GM19463 (cell line): ENCODE results near the gene CEP131.

Experiments used
- ATAC-seq: cut with Tn5 transposase; IDR thresholded peaks from one replicate; pipeline ENCODE4 v1.9.1; 2021; ENCODE audit warnings: mild to moderate bottlenecking, moderate library complexity; ENCODE audit not compliant: unreplicated experiment

CEP131 gene

DNA sequence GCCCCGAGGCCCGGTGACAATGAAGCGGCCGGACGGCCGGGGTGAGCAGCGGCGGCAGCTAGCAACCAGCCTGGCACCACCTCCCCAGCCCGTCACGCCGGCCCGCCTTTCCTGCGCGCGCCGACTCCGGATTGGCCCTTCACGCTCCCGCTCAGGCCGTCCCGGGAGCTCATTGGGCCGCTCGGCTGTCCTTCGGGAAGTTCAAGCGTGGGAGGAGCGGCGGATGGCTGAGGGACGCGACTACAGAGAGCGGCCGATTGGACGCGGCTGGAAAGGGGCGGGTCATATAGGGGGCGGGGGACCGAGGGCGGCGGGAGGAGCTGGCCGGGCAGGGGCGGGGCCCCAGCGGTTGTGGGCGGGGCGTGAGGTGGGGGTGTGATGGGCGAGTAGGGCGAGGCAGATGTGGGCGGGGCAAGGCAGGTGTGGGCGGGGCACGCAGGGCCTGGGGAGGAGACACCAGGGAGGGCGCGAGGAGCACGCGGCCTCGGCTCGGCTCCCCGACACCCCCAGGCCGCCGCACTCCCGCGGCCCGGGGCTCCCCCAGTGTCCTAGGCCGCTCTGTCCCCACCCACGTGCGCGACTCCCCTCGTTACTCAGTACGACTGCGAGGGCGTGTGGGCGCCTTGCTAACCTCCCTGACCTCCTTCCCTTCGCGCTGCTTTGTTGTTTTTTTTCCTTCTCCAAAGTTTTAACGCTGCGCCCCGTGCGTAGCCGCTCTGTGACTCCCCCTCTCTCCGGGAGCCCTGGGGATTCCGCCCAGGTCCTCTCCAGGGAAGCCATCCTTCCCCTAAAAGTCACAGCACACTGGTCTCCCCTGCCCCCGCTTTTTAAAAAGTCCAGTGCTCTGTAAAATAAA, at the start of gene CEP131:
CEP131 (minus strand) TSS at position 60 of the 856 bp plus-strand sequence. CDS start 2,909 bp downstream, outside the sequence.
- ATAC-seq, result peak; percentile 85

DNA sequence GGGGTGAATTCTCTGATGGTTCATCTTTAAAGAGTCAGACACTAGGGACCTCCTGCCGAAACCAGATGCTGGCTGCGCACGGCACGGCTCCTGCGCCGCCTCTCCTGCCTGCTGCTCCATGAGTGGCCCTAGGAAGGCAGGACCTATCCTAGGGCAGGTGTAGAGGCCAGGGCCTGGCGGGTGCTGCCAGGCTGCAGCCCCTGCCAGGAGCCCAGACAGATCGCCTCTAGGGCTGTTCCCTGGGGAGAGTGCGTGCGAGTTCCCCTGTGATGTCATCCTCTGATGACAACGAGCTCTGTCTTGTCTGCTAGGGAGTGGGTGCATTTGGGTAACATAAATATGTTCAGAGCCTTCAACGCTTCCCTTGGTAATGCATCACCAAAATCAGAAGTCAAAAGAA, 48.5 kb upstream of the CEP131 start:
- no peak for ATAC-seq

DNA sequence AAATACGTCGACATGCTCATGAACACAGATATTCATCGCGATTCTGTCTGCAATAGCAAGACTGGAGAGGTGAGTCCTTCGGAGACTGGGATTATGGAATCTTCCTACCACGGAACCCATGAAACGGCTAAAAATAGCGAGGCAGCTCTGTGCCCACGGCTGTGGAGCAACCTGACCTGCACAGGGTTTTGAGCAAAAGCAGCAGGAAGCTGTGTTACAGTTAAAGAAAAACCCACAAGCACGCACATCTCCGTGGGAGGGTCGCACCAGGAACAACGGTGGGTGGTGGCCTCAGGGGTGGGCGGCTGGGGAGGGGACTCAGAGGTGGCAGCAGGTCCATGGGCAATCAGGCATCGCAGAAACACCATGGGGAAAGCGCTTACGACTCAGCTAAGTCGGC, 47.5 kb upstream of the CEP131 start:
- no peak for ATAC-seq

DNA sequence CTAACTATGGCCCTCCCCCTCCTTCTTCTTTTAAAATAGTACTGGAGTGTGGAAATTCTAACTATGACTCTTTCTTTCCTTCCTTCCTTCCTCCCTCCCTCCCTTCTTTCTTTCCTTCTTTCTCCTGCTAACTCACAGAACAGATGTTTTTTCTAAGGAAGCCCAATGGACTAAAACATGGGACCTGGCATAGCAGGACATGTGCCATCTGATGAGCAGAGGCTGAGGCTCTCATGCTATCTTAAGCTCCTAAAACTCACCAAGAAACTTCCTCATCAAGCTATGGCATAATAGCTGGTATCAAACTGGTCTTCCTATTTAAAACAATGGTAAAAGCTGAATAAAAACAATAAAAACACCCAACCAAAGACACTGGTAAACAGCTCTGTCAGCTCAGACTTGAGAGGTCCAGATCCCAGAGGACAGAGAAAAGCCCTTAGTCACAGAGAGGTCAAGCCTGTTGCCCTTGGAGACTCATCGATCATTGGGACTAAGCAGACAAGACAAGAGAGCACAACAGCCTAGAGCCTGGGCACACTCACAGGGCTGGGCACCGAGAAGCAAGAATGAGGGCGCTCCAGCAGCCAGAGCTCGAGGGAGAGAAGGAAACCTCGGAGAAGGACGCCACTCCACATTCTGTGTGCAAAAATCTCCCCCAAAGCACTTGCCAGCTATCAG, 44.8 kb upstream of the CEP131 start:
- no peak for ATAC-seq

DNA sequence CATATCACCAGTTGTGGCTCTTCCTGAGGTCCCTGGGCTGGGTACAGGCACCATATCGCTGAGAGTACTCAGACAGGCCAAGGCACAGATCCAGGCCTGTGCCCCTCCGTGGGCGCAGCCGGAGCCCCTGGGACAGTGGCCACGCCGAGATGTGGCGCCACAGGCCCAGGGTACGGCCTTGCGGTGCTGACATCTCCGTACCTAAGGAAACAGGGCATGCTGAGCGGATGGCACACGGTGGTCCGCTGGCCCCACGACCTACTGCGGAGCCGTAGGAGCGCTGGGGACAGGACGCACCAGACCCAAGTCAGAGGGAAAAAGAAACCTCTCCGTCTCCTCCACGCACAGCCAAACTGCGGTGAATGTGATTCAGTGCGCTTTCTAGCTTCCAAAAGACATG, 42.8 kb upstream of the CEP131 start:
- no peak for ATAC-seq

DNA sequence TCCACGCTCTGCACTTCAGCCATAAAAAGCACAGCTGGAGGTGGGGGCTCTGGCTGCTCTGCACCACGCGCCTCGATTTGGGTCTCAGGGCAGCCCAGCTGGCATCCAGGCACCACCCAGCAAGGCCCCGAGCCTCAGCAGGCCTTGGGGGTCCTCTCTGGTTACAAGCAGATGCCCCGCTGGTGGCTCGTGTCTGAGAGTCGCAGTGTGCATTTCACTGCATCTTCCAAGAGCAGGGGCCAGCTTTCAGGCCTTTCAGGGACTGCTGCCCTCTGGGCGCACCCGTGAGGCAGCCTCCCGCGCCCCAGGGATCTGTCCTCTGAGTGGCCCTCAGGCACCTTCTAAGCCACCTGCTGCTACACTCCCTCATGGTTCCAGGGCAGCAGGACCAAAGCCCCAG, 41.9 kb upstream of the CEP131 start:
- no peak for ATAC-seq

DNA sequence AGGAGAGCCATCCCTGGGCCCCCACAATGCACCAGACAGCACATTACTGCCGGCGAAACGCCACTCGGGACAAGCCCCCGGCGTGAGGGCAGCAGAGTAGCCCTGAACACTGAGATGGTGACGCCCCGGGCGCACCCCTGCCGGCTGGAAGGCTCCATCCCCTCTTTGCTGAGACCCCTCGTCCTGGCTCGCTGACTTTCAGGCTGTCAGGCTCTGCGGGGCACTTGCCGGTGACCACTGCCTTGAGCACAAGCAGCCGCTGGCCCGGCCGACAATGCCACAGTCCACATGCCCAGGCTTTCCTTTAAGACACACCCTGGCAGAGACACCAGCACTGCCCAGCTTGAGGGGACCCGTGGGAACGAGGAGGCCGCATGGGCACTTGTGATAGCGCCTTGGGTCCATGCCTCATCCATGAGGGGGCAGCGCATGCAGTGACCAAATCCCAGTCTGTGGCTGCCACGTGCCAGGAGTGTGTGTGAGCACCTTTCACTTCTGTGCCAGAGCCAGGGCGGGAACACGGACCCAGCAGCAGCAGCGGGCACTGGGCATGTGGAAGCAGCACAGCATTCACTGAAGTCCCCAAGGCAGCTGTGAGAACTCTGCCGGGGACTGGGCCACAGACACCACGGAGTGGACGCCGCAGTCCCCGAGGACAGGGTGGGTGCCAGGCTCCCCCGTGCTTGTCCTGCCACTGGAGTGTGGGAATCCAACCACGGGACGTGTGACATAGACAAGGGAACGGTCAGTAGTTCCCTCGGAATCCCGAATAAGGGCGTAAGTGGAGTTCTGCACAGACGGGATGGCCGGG, 40.8 kb upstream of the CEP131 start:
- no peak for ATAC-seq

DNA sequence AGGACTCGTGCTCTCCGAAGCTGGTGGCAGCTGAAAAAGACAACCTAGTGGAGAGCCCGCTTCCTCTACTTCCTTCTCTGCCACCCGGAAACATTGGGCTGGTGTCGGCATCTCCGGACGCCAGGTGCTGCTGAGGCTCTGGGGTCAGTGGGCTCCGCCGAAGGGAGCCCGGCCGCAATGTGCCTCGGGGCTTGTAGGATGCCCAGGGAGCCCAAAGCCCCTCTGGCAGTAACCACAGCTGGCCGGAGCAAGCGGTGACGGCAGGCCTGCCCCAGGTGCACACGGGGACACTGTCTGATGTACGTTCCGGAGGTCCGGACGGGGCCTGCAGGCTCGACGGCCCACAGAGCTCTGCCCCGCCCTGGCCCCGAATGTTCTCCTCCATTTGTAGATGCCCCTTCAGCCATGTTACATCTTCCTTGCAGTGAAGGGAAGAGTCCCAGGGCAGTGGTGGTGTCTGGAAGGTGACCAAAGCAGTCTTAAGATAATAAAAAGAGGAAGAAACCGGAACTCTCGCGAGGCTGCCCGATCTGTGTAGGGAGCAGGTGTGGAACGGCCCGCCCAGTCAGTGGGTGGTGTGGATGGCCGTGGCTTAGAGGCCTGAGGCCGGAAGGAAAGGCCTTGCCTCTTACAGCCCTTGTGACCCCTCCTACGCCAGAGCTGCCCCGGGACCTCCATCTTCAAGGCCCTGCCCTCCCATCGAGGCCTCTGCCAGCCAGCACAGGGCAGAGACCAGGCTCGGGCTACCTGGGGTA, 39.0 kb upstream of the CEP131 start:
- ATAC-seq, result no peak

DNA sequence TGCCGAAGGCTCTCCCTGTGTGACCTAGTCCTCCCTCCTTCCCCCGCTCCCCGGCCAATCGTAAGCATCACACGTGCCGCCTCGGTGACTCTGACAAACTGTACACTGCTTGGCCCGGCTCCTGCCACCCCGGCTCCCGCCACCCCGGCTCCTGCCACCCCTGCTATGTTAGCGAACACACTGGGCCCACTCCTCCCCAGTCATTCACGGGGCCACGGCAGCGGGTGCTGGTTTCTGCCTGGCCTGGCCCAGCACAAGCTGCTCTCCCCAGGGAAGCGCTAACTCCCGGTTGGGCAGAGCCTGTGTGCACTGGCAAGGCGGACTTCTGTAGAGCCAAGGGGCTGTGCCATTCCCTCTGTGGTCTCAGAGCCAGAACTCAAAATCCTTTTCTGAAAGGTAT, 38.3 kb upstream of the CEP131 start:
- ATAC-seq, result no peak

DNA sequence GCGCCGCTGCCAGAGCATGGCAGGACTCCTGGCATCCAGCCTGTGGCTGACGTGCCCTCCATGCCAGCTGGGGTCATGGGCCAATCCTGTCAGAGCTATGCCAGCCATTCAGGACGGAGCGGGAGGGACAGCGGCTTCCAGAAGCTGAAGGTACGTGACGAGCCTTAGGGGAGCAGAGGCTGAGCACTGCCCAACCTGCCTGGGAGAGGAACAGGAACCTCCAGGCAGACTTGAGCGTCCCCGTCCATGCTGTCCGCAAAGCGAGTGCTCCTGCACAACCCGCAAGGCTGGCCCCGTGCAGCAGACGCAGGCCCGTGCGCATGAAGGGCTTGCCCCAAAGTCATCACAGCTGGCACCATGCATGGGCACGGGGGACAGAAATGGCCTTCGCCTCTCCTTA, 37.9 kb upstream of the CEP131 start:
- ATAC-seq, result no peak

DNA sequence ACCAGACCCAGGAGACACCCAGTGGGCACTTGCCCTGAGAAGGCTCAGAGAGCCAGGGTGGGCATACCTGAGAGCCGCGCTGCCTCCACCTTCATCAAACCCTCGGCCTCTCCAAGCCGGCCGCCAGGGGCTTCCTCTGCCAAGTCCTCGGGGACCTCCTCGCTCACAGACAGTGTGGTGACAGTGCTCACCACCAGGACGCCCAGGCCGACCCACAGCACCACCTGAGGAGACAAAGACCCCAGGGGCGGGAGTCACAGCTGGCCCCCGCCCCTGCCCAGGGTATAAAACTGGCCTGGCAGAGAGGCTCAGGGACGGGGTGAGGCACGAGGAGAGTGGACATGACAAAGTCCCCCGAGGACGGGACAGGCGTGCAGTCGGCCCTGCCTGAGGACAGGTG, 37.4 kb upstream of the CEP131 start:
- ATAC-seq, result no peak

DNA sequence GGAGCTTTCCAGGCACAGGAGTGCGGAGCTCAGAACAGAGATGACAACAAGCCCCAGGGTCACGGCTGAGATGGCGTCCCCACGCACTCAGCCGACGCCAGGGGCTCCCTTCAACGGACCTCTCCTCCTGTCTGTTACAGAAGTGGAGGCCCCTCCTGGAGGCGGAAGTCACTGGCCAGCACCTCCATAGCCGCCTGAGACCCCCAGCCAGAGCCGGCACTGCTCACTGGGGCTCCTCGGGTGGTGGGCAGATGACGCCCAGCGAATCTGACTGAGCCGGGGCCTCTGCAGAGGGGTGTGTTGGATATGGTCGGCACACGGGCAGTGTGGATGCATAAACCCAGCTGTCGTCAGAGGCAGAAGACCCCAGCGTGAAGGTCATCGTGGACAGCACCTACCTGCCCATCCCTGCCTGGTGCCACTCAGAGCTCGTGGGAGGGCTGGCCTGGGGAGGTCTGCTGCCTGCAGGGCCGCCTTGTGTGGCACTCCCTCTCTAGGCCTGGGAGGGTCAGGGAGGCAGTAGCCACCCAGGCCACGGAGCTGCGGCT, 36.4 kb upstream of the CEP131 start:
- ATAC-seq, result no peak

DNA sequence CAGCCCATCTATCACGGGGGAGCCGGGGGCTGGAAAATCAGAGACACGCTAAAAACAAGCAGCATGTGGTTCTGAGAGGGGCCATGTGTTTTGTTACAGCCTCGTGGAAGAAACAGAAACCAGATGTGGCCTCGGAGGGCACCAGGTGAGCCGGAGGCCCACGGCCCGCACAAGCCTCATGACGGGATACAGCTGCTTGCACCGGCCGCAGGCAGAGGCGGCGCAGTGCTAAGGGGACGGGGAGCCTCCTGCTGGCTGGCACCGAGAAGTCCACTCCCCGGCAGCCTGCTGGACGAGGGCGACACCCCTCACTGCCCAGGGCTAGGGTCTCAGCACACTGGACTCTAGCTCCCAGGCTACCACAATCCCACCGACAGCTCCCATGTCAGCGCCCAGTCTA, 35.5 kb upstream of the CEP131 start:
- ATAC-seq, result no peak

DNA sequence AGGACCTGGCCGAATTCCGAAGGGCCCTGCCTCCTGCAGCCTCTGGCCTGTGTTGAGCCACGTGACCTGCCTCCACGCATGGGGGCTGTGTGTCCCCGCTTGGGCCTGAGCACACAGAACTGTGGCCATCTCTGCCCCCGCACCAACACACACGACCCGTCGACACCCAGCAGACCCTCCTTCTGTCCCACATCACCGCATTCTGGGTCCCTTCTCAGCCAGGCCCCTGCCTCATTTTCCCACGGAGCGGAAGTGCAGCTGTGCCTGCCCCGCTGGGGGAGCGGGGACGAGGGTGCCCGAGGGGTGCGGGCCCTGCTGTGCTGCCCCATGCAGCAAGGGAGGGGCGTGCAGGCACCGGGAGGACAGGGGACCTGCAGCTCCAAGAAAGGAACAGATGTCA, 34.8 kb upstream of the CEP131 start:
- no peak for ATAC-seq

DNA sequence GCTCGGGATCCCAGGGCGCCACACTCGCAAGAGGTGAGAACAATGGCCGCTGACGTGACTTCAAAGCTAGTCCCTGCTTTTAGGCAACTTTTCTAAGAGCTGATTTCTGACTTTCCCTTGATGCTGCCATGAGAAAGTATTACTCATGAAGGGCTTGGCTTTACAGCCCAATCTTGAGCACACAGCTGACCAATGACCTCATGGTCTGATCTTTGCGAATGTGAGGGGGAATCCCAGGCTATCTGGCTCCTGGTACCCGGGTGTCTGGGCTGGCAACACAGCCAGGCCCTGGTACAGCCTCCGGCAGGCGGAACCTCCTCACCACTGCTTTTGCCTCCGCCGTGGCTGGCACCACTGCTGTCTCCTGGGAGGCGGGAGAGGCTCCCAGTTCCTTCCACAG, 33.9 kb upstream of the CEP131 start:
- no peak for ATAC-seq

DNA sequence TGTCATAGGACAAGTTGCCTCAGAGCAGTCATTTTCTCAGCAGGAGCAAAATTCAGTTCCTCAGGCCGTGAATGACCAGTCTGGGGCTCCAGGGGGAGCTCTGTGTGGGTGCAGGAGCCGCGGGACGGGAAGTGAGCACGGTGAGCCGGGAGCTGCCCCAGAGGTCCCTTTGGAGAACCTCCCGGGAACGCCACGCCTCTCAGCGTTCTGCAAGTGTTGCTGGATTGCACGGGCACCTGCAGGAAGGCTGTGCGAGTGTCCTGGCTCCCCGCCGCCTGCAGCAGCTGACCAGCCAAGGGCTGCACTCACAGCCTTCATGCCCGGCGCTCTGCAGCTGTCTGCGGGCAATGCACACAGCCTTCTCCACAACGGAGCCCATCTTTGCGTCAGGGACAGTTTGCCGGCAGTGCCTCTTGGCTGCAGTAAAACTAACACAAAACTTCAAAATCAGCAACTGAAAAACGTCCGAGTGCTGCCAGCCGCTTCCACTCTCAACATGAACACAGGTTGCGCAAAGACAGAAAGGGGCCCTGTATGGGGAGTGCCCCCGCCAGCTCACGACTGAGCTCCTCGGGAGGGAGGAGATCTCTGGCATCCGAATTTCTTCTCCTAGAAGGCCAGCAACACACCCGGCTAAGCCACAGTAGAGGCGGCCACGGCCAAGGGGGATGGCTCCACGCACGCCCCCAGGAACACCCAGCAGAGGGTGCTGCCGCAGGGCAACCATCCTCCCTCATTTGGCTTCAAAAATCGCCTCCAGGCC, 32.4 kb upstream of the CEP131 start:
- ATAC-seq, result no peak

DNA sequence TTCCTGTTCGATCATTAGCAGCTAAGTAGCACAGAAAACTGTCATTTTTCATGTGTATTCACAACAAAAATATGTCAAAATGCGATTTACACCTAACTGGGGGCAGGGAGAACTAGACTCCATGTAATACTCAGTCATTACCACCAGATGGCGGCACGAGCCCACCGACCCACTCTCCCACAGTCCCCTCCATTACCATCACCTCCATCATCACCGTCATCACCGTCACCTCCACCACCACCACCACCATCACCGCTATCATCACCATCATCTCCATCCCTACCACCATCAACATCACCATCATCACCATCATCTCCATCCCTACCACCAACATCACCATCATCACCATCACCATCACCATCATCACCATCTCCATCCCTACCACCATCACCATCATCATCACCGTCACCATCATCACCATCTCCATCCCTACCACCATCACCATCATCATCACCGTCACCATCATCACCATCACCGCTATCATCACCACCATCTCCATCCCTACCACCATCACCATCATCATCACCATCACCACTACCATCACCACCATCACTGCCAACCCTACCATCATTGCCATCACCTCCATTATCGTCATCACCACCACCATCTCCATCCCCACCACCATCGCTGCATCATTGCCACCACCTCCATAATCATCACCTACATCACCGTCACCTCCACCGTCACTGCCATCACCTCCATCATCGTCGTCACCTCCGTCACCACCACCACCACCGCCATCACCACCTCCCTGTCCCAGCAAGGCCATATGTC, 30.8 kb upstream of the CEP131 start:
- no peak for ATAC-seq

DNA sequence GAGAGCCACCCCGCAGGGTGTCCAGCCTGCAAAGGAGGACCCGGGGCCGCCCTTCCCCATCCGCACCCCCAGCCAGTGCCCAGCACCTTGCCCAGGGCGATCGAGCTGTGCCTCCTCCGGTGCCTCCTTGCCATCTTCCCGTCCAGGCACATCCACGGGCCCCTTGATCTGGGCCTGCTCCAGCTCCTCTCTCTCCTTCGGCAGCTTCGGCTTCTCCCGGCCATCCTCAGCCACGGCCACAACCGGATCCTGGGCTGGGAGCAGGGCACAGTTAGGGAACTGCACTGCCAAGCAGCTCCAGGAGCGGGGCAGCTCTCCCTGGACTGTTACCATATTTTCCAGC, 30.2 kb upstream of the CEP131 start:
- ATAC-seq, result no peak

DNA sequence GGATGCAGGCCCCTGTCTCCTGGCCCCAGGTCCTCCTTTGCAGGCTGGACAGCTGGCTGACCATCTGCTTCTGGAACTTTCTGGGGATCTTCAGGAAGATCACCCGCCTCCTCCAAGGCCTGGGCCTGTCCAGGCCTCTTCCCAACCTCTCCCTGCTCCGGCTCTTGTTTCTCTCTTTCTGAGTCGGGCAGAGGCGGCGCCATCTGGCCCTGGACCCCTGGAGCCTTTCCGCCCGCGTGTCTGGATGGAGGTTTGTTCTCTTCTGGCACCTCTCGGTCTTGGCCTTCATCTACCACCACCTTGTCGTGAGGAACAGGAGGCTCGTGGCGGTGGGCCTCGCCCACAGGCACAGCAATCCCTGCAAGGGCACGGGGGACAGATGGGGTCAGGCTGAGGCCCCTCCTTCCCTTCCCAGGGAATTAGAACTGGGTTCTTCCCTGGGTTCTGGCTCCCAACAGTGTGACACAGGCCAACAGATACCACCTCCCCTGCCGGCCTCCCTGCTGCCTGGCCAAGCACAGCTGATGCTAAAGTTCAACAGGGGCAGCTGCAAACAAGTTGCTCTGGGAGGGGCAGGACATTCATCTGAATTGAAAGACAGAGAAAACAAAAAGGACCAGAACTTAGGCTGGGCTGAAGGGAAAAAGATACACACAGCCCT, 29.7 kb upstream of the CEP131 start:
- no peak for ATAC-seq
